Measurements from ENCODE around the gene ID2.

- TF ChIP-seq POLR2A (IDR thresholded peaks at IDR 0.05) (no peak), CTCF (IDR thresholded peaks at IDR 0.05) (no peak)
Measured at GRCh38 chr2:8691859-8692437, 10.1 kb downstream of the ID2 start.
